NCI-H460 (cell line): ENCODE measurements around the gene PSMD11. TPM values are rescaled to one million over a fixed set of nuclear protein-coding genes. Genes with fewer than 3 reads are reported as not detected.
A peak's percentile ranks its signal among the peaks of the same experiment; 100 is the strongest.
"Not testable (repeated sequence)": the region's sequence is repeated elsewhere in the genome, so short reads cannot be mapped to it uniquely, and the experiment has no call there.

ENCODE experiments used
- DNase-seq: peaks from one replicate; pipeline ENCODE4 v3.0.0-alpha.2; 2016; ENCODE audit warnings: low read depth; ENCODE audit errors: extremely low read depth
- total RNA-seq: library from RNA; depleted of rRNA; stranded (reverse); fragments of >200 nt; shearing (Covaris generic); gene quantifications from 2 replicates; pipeline ENCODE4 v1.2.3, GENCODE V29; 2014

PSMD11 gene
- total RNA-seq, 1 experiment from 2014 or later, result 204 TPM

- DNase-seq, result no peak
Measured at GRCh38 chr17:32504166-32504990, 60.1 kb downstream of the PSMD11 start.

- no peak for DNase-seq
Measured at GRCh38 chr17:32508926-32509325, 64.6 kb downstream of the PSMD11 start.

- no peak for DNase-seq
Measured at GRCh38 chr17:32510466-32510865, 66.2 kb downstream of the PSMD11 start.

- DNase-seq, result no peak
Measured at GRCh38 chr17:32512328-32512727, 68.0 kb downstream of the PSMD11 start.

GRCh38 chr17:32513579-32513978, 69.3 kb downstream of the PSMD11 start:
- DNase-seq, result no peak

GRCh38 chr17:32514606-32515005, 70.3 kb downstream of the PSMD11 start:
- DNase-seq, result no peak

GRCh38 chr17:32515677-32516383, 71.5 kb downstream of the PSMD11 start:
- DNase-seq, result no peak

- DNase-seq, result no peak
Measured at GRCh38 chr17:32516450-32516849, 72.1 kb downstream of the PSMD11 start.

- no peak for DNase-seq
Measured at GRCh38 chr17:32516940-32517701, 72.8 kb downstream of the PSMD11 start.

- DNase-seq, result no peak
Measured at GRCh38 chr17:32517982-32518381, 73.7 kb downstream of the PSMD11 start.

GRCh38 chr17:32518646-32519227, 74.4 kb downstream of the PSMD11 start:
- no peak for DNase-seq

- DNase-seq, result peak; percentile 21
Measured at GRCh38 chr17:32519228-32520103, 75.2 kb downstream of the PSMD11 start.

- DNase-seq, result no peak
Measured at GRCh38 chr17:32520104-32520701, 75.9 kb downstream of the PSMD11 start.

- no peak for DNase-seq
Measured at GRCh38 chr17:32520737-32521404, 76.6 kb downstream of the PSMD11 start.

- DNase-seq, result no peak
Measured at GRCh38 chr17:32523017-32523680, 78.8 kb downstream of the PSMD11 start.

- DNase-seq, result no peak
Measured at GRCh38 chr17:32523827-32524552, 79.7 kb downstream of the PSMD11 start.

GRCh38 chr17:32524553-32524880, 80.2 kb downstream of the PSMD11 start:
- DNase-seq, result not testable (repeated sequence)

GRCh38 chr17:32525122-32525521, 80.8 kb downstream of the PSMD11 start:
- no peak for DNase-seq
